ENCODE data around the gene ACAP2.

ACAP2 gene

GRCh38 chr3:195256639-195257453, 186.0 kb downstream of the ACAP2 start:
- in situ Hi-C loops (cut with HindIII; ENCODE audit: low pct_unique_long_range_greater_than_20kb, low sequenced_read_pairs), result no loop called here
- TF ChIP-seq JUND (IDR thresholded peaks at IDR 0.05; ENCODE audit: low read depth), result no peak
- no peak for DNase-seq (ENCODE audit: low read depth in 1 of 2, low spot score in 1 of 2)

- DNase-seq (ENCODE audit: low read depth in 1 of 2, low spot score in 1 of 2), result peak in 1 of 2 experiments; percentile 11
- in situ Hi-C loops (cut with HindIII; ENCODE audit: low pct_unique_long_range_greater_than_20kb, low sequenced_read_pairs), result no loop called here
Observed at GRCh38 chr3:195255571-195256501, 187.0 kb downstream of the ACAP2 start.

GRCh38 chr3:195255176-195255500, 187.7 kb downstream of the ACAP2 start:
- TF ChIP-seq JUND (IDR thresholded peaks at IDR 0.05; ENCODE audit: low read depth), result no peak
- no peak for DNase-seq (ENCODE audit: low read depth in 1 of 2, low spot score in 1 of 2)
- in situ Hi-C loops (cut with HindIII; ENCODE audit: low pct_unique_long_range_greater_than_20kb, low sequenced_read_pairs), result no loop called here

More at GRCh38 chr3:195255571-195256501, 187.0 kb downstream of the ACAP2 start:
- no peak for TF ChIP-seq JUND (IDR thresholded peaks at IDR 0.05; ENCODE audit: low read depth)

- TF ChIP-seq JUND (IDR thresholded peaks at IDR 0.05; ENCODE audit: low read depth), result no peak
- no peak for DNase-seq (ENCODE audit: low read depth in 1 of 2, low spot score in 1 of 2)
- in situ Hi-C loops (cut with HindIII; ENCODE audit: low pct_unique_long_range_greater_than_20kb, low sequenced_read_pairs), result no loop called here
Observed at GRCh38 chr3:195254454-195255175, 188.2 kb downstream of the ACAP2 start.

GRCh38 chr3:195253923-195254432, 188.8 kb downstream of the ACAP2 start:
- in situ Hi-C loops (cut with HindIII; ENCODE audit: low pct_unique_long_range_greater_than_20kb, low sequenced_read_pairs), result no loop called here
- no peak for DNase-seq (ENCODE audit: low read depth in 1 of 2, low spot score in 1 of 2)
- TF ChIP-seq JUND (IDR thresholded peaks at IDR 0.05; ENCODE audit: low read depth), result no peak

GRCh38 chr3:195251336-195252065, 191.3 kb downstream of the ACAP2 start:
- TF ChIP-seq JUND (IDR thresholded peaks at IDR 0.05; ENCODE audit: low read depth), result no peak
- DNase-seq (ENCODE audit: low read depth in 1 of 2, low spot score in 1 of 2), result no peak
- in situ Hi-C loops (cut with HindIII; ENCODE audit: low pct_unique_long_range_greater_than_20kb, low sequenced_read_pairs), result no loop called here

GRCh38 chr3:195250473-195251251, 192.2 kb downstream of the ACAP2 start:
- no peak for DNase-seq (ENCODE audit: low read depth in 1 of 2, low spot score in 1 of 2)
- no peak for TF ChIP-seq JUND (IDR thresholded peaks at IDR 0.05; ENCODE audit: low read depth)
- in situ Hi-C loops (cut with HindIII; ENCODE audit: low pct_unique_long_range_greater_than_20kb, low sequenced_read_pairs), result no loop called here

GRCh38 chr3:195249858-195250464, 192.9 kb downstream of the ACAP2 start:
- no peak for DNase-seq (ENCODE audit: low read depth in 1 of 2, low spot score in 1 of 2)
- in situ Hi-C loops (cut with HindIII; ENCODE audit: low pct_unique_long_range_greater_than_20kb, low sequenced_read_pairs), result no loop called here
- TF ChIP-seq JUND (IDR thresholded peaks at IDR 0.05; ENCODE audit: low read depth), result no peak

- DNase-seq (ENCODE audit: low read depth in 1 of 2, low spot score in 1 of 2), result no peak
- in situ Hi-C loops (cut with HindIII; ENCODE audit: low pct_unique_long_range_greater_than_20kb, low sequenced_read_pairs), result no loop called here
- no peak for TF ChIP-seq JUND (IDR thresholded peaks at IDR 0.05; ENCODE audit: low read depth)
Observed at GRCh38 chr3:195249057-195249770, 193.6 kb downstream of the ACAP2 start.

- in situ Hi-C loops (cut with HindIII; ENCODE audit: low pct_unique_long_range_greater_than_20kb, low sequenced_read_pairs), result no loop called here
- TF ChIP-seq JUND (IDR thresholded peaks at IDR 0.05; ENCODE audit: low read depth), result no peak
- no peak for DNase-seq (ENCODE audit: low read depth in 1 of 2, low spot score in 1 of 2)
Observed at GRCh38 chr3:195248281-195248680, 194.5 kb downstream of the ACAP2 start.

Data from T47D (cell line).